T-helper 1 cell treated with Interleukin-12 subunit alpha and Interleukin-12 subunit beta and Interleukin-4 antibody, amounts not matched to agents 30 μg/mL and 1 μg/mL, for 36 hours (primary cell): ENCODE results near the gene CD3E.

ENCODE experiments used
- H3K27ac Mint-ChIP-seq: one replicate; pipeline ENCODE4 v1.8.0; 2021; ENCODE audit warnings: mild to moderate bottlenecking, mixed read lengths
- H3K27me3 Mint-ChIP-seq: one replicate; pipeline ENCODE4 v1.8.0; 2021; ENCODE audit warnings: low read depth, mixed read lengths
- H3K36me3 Mint-ChIP-seq: one replicate; pipeline ENCODE4 v1.8.0; 2021; ENCODE audit warnings: low read depth, mixed read lengths
- H3K4me1 Mint-ChIP-seq: one replicate; pipeline ENCODE4 v1.8.0; 2021; ENCODE audit warnings: low read depth, mixed read lengths
- H3K4me3 Mint-ChIP-seq: one replicate; pipeline ENCODE4 v1.8.0; 2021; ENCODE audit warnings: mild to moderate bottlenecking, moderate library complexity, mixed read lengths
- H3K9me3 Mint-ChIP-seq: one replicate; pipeline ENCODE4 v1.8.0; 2021; ENCODE audit warnings: mixed read lengths

Gene CD3E

DNA sequence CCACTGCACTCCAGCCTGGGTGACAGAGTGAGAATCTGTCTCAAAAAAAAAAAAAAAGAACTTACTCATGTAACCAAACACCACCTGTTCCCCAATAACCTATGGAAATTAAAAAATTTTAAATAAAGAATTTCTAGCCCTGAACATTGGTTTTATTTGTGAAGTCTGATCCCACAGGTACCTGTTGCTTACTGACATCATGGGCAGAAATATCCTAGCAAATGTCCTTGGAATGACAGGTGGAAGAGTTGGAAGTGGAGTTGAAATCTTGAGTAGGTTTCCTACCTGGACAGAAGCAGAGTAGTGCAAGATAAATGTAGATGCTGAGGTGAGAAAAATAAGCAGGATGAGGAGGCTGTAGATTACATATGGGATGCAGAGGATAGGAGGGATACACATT, 20.8 kb downstream of the CD3E start:
- no peaks in the 10 kb centered on the region for H3K9me3 Mint-ChIP-seq
- no peaks in the 10 kb centered on the region for H3K27me3 Mint-ChIP-seq
- H3K4me3 Mint-ChIP-seq: no peak overlapping the region
- H3K36me3 Mint-ChIP-seq: peaks cover 18% of the 10 kb centered on the region
- H3K4me1 Mint-ChIP-seq: peaks cover 11% of the 10 kb centered on the region
- H3K27ac Mint-ChIP-seq: no peak overlapping the region

GRCh38 chr11:118328745-118329144, 24.2 kb downstream of the CD3E start:
- Mint-ChIP-seq H3K27ac (no peak overlapping the region), H3K27me3 (no peaks in the 10 kb centered on the region), H3K36me3 (peaks cover 9% of the 10 kb centered on the region), H3K9me3 (no peaks in the 10 kb centered on the region), H3K4me1 (no peaks in the 10 kb centered on the region), H3K4me3 (no peak overlapping the region)

DNA sequence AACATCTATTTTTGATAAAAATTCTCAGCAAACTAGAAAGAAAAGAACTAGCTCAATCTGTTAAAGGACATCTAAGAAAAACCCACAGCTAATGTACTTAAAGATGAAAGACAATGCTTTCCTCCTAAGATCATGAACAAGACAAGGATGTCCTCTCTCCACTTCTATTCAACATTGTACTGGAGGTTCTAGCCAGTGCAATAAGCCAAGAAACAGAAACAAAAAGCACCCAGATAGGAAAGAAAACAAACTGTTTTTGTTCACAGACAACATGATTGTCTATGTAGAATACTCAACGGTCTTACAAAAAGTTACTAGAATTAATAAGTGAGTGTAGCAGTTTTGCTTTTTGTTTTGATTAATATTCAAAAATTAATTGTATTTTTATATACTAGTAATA, 30.2 kb downstream of the CD3E start:
- Mint-ChIP-seq H3K4me1 (peaks cover 30% of the 10 kb centered on the region), H3K9me3 (no peaks in the 10 kb centered on the region), H3K27me3 (no peaks in the 10 kb centered on the region), H3K36me3 (peaks cover 21% of the 10 kb centered on the region), H3K27ac (peak overlapping the region; percentile 71), H3K4me3 (peak overlapping the region; percentile 29)

- Mint-ChIP-seq H3K9me3 (no peaks in the 10 kb centered on the region), H3K4me3 (peak overlapping the region; percentile 95), H3K27ac (peak overlapping the region; percentile 99), H3K36me3 (peaks cover 45% of the 10 kb centered on the region), H3K4me1 (peaks cover 54% of the 10 kb centered on the region), H3K27me3 (no peaks in the 10 kb centered on the region)
These were observed 34.1 kb downstream of the CD3E start for GRCh38 chr11:118338637-118339061.

DNA sequence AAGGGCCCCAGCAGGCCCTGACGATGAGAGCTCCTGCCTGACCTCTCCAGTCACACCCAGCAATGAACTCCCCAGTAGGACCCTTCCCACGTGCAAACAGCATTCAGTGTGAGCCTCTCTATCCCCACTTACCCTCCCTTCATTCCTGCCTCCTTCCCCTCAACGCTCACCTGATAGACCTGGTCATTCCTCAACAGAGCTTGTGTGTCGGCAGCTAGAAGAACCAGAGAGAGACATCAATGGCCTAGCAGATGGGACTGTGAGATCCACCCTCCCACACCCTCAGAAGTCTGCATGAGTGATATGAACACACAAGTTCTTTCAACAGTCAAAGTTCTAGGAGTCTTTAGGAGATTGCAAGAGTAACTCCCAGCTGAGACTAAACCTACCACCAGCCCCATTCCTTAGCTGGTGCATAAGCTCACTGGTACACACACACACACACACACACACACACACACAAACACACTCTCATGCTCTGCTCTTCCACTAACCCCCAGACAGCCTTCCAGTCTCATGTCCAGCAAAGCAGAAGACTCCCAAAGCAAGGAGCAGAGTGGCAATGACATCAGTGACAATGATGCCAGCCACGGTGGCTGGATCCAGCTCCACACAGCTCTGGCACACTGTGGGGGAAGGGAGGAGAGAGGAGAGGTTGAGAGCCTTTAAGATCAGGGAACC, 34.9 kb downstream of the CD3E start:
- Mint-ChIP-seq H3K36me3 (peaks cover 45% of the 10 kb centered on the region), H3K4me1 (peaks cover 57% of the 10 kb centered on the region), H3K27ac (peak overlapping the region; percentile 99), H3K4me3 (peak overlapping the region; percentile 95), H3K27me3 (no peaks in the 10 kb centered on the region), H3K9me3 (no peaks in the 10 kb centered on the region)

- Mint-ChIP-seq H3K9me3 (no peaks in the 10 kb centered on the region), H3K36me3 (peaks cover 53% of the 10 kb centered on the region), H3K27ac (peak overlapping the region; percentile 99), H3K27me3 (no peaks in the 10 kb centered on the region), H3K4me3 (peak overlapping the region; percentile 95), H3K4me1 (peaks cover 57% of the 10 kb centered on the region)
These were observed 35.9 kb downstream of the CD3E start for GRCh38 chr11:118340449-118340848.

GRCh38 chr11:118341261-118341660, 36.7 kb downstream of the CD3E start:
- Mint-ChIP-seq H3K27ac (peak overlapping the region; percentile 99), H3K4me1 (peaks cover 60% of the 10 kb centered on the region), H3K27me3 (no peaks in the 10 kb centered on the region), H3K36me3 (peaks cover 57% of the 10 kb centered on the region), H3K9me3 (no peaks in the 10 kb centered on the region), H3K4me3 (peak overlapping the region; percentile 95)

DNA sequence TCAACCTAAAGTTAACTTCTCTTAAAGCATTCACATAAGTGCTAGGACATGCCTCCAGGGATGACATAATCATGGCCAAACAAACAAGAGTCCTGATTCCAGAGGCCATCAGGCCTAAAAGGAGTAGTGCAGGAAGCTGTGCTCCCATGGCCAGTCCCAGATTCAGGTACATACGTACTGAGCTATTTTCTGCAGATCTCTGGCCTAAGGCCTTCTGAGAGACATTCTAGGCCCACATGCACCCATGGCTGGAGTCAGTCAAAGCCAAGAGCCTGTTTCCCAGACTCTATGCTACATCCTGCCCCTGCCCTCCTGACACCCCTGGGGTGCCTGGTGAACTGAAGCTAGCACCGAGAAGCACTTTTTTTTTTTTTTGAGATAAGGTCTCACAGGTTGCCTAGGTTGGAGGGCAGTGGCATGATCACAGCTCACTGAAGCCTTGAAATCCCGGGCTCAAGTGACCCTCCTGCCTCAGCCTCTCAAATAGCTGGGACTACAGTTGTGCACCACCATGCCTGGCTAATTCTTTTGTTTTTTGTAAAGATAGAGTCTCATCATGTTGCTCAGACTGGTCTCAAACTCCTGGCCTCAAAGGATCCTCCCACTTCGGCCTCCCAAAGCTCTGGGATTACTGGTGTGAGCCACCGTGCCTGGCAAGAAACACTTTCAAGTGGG, 37.4 kb downstream of the CD3E start:
- peak overlapping the region; percentile 95 for H3K4me3 Mint-ChIP-seq
- peak overlapping the region; percentile 99 for H3K27ac Mint-ChIP-seq
- H3K27me3 Mint-ChIP-seq: no peaks in the 10 kb centered on the region
- no peaks in the 10 kb centered on the region for H3K9me3 Mint-ChIP-seq
- H3K4me1 Mint-ChIP-seq: peaks cover 62% of the 10 kb centered on the region
- H3K36me3 Mint-ChIP-seq: peaks cover 56% of the 10 kb centered on the region

DNA sequence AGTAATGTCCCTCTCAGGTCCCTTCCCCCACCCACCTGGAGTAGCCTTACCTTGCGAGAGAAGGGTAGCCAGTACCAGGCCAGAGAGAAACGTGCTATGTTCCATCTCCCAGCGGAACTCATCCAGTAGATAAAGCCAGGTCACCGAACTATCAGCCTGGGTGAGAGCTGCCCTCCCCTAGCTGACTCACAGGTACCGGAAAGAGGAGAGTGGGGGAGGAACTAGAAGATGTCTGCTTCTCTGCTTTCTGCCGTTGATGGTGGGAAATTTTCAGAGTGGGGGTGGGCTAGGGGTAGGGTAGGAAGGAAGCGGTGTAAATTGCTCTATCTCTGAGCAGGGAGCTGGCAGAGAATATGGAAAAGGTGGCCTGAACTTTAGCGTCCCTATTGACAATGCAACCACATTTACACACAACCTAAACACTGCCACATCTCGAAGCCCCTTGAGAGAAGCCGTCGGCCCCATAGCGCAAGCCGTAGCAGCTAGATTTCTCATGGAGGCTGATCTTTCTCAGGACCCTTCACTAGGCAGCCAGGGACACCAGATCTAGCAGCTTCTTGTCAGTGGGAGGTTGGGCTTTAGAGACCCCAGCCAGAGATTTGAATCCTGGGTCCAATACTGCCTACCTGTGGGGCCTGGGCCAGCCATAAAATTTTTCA, 38.1 kb downstream of the CD3E start, which contains the start of gene CD3D:
Gene CD3D (minus strand): TSS at position 203 of the 659 bp plus-strand sequence. CDS start 98 bp downstream, at position 105.
- Mint-ChIP-seq H3K4me3 (peak within 1 kb of the TSS; percentile 95), H3K36me3 (peaks cover 57% of the 10 kb centered on the region), H3K9me3 (no peaks in the 10 kb centered on the region), H3K27me3 (no peaks in the 10 kb centered on the region), H3K27ac (peak within 1 kb of the TSS; percentile 99), H3K4me1 (peaks cover 66% of the 10 kb centered on the region)

- peaks cover 57% of the 10 kb centered on the region for H3K36me3 Mint-ChIP-seq
- H3K27ac Mint-ChIP-seq: peak overlapping the region; percentile 99
- H3K9me3 Mint-ChIP-seq: no peaks in the 10 kb centered on the region
- no peaks in the 10 kb centered on the region for H3K27me3 Mint-ChIP-seq
- H3K4me3 Mint-ChIP-seq: peak overlapping the region; percentile 95
- peaks cover 70% of the 10 kb centered on the region for H3K4me1 Mint-ChIP-seq
These were observed 38.7 kb downstream of the CD3E start for GRCh38 chr11:118343248-118343647.

DNA sequence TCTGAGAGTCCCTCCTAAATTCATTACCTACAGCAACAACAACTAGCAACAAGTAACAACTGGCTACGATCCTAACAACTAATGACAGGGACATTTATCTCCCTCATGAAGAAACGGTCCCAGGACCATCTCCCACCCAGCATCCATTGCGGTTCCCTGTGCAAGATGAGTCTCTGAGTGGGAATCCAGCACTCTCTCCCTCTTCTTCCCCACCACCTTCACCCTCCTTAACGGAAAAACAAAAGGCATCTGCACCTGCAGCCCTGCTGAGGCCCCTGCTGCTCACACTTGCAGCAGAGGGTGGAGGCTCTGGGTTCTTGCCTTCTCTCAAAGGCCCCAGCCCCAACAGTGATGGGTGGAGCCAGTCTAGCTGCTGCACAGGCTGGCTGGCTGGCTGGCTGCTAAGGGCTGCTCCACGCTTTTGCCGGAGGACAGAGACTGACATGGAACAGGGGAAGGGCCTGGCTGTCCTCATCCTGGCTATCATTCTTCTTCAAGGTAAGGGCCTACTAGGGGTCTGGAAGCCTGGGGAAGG, 39.5 kb downstream of the CD3E start, which contains the start of gene CD3G:
Gene CD3G (plus strand): TSS at position 364 of the 535 bp plus-strand sequence. CDS start 80 bp downstream, at position 444.
- Mint-ChIP-seq H3K9me3 (no peaks in the 10 kb centered on the region), H3K36me3 (peaks cover 57% of the 10 kb centered on the region), H3K4me3 (peak within 1 kb of the TSS; percentile 95), H3K27me3 (no peaks in the 10 kb centered on the region), H3K27ac (peak within 1 kb of the TSS; percentile 99), H3K4me1 (peaks cover 69% of the 10 kb centered on the region)

GRCh38 chr11:118349475-118349874, 44.9 kb downstream of the CD3E start:
- Mint-ChIP-seq H3K4me3 (no peak overlapping the region), H3K36me3 (peaks cover 62% of the 10 kb centered on the region), H3K9me3 (no peaks in the 10 kb centered on the region), H3K4me1 (peaks cover 40% of the 10 kb centered on the region), H3K27me3 (no peaks in the 10 kb centered on the region), H3K27ac (no peak overlapping the region)

- Mint-ChIP-seq H3K4me3 (no peak overlapping the region), H3K9me3 (no peaks in the 10 kb centered on the region)
These were observed 48.7 kb downstream of the CD3E start for GRCh38 chr11:118353084-118353710.

DNA sequence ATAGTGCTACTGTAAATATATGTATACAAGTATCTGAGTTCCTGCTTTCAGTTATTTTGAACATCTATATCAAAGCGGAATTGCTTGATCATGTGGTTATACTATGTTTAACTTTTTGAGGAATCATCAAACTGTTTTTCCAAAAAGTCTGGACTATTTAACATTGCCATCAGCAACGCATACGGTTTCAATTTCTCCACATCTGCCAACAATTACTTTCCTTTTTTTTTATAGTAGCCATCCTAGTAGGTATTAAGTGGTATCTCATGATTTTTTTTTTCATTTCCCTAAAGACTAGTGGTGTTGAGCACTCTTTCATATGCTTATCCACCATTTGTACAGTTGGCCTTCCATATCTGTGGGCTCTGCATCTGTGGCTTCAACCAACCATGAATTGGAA, 53.5 kb downstream of the CD3E start:
- H3K27ac Mint-ChIP-seq: no peak overlapping the region
- no peaks in the 10 kb centered on the region for H3K9me3 Mint-ChIP-seq
- no peaks in the 10 kb centered on the region for H3K27me3 Mint-ChIP-seq
- peaks cover 21% of the 10 kb centered on the region for H3K36me3 Mint-ChIP-seq
- no peak overlapping the region for H3K4me3 Mint-ChIP-seq
- peaks cover 35% of the 10 kb centered on the region for H3K4me1 Mint-ChIP-seq

More at GRCh38 chr11:118353084-118353710, 48.7 kb downstream of the CD3E start:
- Mint-ChIP-seq H3K27ac (no peak overlapping the region), H3K4me1 (peaks cover 15% of the 10 kb centered on the region), H3K27me3 (no peaks in the 10 kb centered on the region), H3K36me3 (peaks cover 45% of the 10 kb centered on the region)
